HCT116 (cell line): ENCODE results near the gene FUCA2.

Experiments
- CTCF ChIP-seq, 3 experiments: fragments of 200-600 bp in 1 of 3; sonication (generic) in 1 of 3; IDR thresholded peaks in 2 of 3; conservative IDR thresholded peaks in 1 of 3; 2 replicates each; pipeline ENCODE4 v1.5.1; 2012 to 2017; ENCODE audit warnings: low read depth in 2 of 3, low read length in 2 of 3, antibody characterized with exemption in 1 of 3, borderline replicate concordance in 1 of 3, control low read depth in 1 of 3, mild to moderate bottlenecking in 1 of 3, mixed read lengths in 1 of 3, mixed run types in 1 of 3, moderate library complexity in 1 of 3; ENCODE audit not compliant: insufficient read depth in 1 of 3
- POLR2A ChIP-seq: IDR thresholded peaks from 2 replicates; pipeline ENCODE4 v1.7.0; 2011; ENCODE audit warnings: borderline replicate concordance; ENCODE audit not compliant: insufficient read depth, insufficient read length; ENCODE audit errors: extremely low read depth

- TF ChIP-seq CTCF (IDR thresholded peaks at IDR 0.05 in 2 of 3, conservative IDR thresholded peaks at IDR 0.05 in 1 of 3; ENCODE audit: borderline replicate concordance in 1 of 3, insufficient read depth in 1 of 3, low read depth in 2 of 3, low read length in 2 of 3) = no peak
- TF ChIP-seq POLR2A = no peak
These were observed 33.6 kb upstream of the FUCA2 start for GRCh38 chr6:143545165-143545564.
